Myocyte (in vitro differentiated cells): ENCODE data around the gene SCN9A. TPM values are rescaled to one million over a fixed set of nuclear protein-coding genes. Genes with fewer than 3 reads are reported as not detected.

Experiments used
- DNase-seq: peaks from one replicate; pipeline ENCODE4 v3.0.0-alpha.2; 2012; ENCODE audit warnings: low read depth
- total RNA-seq: library from RNA; depleted of rRNA; stranded (reverse); fragments of >200 nt; gene quantifications from 2 replicates; pipeline ENCODE4 v1.2.3, GENCODE V29; 2014

Gene SCN9A
- total RNA-seq, 1 donor from 2014 or later, result 2.9 TPM

DNA sequence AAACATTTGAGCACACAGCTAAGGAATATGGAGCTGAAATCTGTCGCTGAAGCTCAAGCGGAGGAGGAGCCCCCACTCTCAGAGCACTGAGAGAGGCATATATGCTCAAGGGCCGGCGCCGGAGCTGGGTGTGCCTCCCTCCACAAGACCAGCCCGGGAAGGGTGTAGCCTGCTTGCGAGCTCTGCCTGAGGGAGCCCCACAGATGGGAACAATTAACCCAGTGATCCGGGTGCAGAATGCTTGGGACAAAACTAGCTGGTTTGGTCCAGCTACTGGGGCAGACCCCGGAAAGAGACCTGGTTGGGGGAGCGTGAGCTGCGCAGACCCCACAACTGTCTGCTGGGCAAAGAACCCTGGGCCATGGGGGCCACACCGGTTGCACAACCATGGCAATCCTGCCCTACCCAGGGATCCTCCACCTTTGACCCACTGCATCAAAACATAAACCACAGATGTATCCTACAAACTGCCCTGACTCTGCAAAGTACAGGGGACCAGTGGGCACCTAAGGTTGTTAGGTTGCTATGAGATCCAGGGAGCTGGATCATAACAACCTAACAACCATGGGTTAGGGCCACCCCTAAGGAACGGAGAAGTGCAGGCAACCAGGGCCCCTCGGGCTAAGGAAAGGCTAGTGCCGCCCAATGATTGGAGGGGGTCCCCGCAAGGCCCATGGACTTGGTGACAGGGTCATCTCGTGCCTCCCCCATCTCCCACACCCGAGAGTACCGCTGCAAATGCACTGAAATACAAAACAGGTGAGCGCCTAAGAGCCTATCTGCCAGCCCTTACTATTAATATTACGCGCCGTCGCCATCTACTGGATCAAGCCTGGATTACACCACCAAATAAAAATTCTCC, 194.6 kb downstream of the SCN9A start:
- peak; percentile 73 for DNase-seq

DNA sequence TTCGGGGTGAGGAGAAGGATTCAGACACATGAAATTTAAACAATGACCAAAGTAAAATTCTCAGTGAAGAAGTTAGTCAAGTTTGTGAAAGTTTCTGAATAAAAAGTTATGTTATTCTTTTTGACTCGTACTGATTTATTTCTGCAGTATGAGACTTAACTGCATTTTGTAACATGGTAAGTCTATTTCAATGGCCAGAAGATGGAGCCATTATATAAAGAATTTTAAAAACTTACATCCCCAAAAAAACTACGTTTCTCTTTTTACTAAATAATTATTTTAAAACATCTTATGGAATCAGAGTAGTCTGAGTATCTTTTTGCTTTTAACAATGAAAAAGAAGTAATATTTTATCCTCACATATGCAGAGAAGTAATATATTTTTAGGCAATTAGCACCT, 196.5 kb downstream of the SCN9A start:
- DNase-seq, result no peak

DNA sequence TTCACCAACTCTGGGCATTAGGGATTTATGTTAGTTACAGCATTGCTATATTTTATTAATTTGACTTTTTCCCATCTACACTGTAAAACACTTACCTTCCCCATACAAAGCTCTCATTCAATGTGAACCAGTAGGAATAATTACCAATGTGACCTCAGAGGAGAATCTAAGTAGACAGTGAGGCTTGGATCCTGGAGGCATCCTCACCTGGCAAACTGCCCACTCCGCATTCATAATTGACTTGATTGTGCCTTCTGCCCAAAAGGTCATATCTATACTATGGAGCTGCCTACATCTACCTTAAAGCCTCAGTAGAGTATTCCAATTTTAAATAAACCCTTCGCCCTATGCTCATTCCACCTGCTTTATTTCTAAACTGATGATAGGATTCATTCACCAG, 202.5 kb downstream of the SCN9A start:
- no peak for DNase-seq

DNA sequence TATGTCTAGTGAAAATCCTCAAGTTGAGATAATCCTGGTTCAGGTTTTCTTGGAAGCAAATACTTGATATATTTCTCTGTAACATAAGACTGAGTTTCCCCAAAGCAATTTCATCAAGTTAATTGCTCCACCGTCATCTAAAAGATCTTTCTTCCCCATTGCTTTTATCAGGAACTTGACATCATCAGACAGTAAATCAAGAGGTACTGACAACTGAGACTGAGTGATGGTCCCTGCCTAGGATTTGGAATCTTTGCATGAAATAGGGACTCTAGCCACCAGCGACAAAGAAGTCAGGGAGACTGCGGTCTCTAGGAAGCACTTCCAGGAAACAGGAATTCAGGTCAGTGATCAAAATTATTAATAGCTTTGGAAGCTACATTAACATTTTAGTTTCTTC, 204.5 kb downstream of the SCN9A start:
- DNase-seq, result no peak

DNA sequence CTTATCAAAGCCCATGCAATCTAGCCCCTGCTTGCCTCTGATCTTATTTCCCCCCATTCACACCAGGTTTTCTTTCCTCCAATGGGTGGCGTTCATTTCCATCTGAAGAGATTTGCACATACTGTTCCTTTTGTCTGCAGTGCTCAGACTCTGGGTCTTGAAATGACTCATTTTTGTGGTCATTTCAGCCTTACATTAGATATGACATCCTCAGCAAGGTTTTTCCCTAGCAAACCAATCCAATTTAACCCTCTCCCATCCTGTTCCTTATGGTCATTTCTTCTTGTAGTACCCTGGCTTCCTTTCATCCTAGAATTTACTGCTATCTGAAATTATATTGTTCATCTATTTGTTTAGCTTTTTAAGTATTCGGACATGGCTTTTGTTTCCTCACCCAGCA, 205.4 kb downstream of the SCN9A start:
- DNase-seq, result no peak

DNA sequence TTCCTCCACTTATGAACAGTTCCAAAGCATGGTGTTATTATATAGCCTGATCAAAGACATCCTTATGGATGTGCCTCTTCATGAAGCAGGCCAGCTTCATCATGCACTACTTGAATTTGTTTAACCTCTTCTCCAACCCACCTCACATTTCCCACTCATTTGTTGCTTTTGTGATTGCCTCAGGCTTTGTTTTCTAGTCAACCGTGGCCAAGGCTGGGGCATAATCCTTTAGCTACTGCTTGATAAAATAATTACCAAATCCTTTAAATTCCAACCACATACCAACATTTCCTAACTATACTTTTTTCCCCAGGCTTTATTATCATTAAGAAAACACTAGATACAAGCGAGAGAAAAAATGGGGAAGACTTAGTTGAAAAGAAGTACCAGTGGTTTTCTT, 208.3 kb downstream of the SCN9A start:
- DNase-seq, result no peak

DNA sequence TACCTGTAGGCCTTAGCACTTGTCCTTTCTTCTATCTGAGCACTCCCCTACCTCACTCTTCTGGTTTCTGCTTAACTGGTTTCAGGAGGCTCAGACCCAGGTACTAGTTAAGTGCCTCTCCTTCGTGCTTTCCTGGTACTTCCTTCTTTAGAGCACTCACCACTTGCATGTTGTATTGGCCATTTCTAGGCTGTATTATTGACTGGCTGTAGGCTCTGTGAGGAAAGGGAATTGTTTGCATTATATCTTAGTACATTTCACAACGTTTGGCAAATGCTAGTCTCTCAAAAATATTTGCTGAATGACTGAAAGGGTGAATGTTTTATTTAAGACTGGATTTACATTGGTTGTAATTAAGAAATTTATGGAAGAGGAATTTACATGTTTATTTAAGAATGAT, 212.0 kb downstream of the SCN9A start:
- DNase-seq, result no peak

DNA sequence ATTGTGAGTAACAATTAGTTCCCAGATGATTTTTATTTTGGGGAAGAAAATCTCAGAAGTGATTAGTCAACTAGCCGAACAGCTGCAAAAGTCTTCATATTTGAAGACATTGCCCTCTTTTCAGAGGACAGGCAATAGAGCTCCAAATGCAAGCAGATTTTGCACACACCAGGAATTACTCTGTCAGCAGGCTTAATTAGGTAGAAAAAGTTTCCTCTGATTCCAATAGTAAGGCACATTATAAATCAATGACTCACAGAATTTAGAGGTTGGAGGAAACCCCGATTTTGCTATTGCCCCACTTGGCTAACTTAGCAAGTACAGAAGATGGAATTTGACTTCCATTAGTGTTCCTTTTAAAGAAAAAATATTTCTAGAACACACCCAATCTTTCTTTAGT, 217.2 kb downstream of the SCN9A start:
- DNase-seq, result peak; percentile 23

DNA sequence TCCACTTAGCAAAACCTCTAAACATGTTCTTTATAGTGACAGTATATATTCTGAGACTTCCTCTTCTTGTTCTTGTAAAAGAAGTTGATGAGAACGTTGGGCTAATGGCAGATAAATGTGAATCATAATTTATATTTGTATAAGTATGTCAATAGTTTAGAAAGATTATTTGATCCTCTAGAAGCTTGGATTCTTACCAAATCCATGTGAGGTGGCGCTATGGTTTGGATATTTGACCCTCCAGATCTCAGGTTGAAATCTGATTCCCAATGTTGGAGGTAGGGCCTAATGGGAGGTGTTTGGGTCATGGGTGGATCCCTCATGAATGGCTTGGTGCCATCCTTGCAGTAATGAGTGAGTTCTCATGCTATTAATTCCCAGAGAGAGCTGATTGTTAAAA, 218.2 kb downstream of the SCN9A start:
- DNase-seq, result no peak

DNA sequence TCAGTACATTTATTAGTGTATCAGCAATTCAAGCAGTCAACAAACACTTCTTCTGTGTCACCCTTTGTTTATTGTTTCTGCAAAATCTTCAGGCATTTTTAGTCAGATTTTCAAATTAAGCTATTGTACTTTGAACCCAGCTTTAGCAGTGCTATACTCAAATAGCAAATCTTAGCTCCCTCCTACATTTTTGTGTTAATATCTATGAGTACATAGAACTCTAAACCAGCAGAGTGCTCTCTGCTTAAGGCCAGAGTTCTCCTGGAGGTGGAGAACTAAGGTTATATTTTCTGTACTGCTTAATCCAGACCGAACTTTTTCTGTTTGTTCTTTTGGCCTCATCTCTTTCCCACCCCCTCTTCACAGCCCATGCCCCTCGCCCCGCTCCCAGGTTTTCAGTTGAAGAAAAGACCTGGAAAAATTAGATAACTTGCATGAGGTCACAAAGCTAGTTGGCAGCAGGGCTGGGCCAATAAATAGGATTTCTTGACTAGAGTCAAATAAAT, 218.7 kb downstream of the SCN9A start:
- DNase-seq, result no peak

DNA sequence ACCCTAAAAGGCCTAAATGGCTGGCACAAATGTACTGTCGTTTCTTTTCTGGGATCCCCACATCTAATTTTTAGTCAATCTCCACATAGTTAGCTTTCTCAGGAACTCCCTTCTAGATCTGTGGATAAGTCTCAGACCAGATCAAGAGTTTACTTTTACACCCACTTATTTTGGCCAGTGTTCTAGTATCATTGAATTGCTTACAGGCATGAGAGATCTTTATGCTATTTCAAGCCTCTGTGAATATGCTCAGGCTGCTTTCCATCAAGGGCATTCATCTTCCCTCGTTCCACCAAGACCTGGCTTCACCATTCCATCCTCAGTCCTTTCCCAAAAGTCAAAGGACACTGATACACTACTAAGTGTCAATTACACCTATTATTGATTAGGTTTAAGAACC, 220.2 kb downstream of the SCN9A start:
- DNase-seq, result no peak

DNA sequence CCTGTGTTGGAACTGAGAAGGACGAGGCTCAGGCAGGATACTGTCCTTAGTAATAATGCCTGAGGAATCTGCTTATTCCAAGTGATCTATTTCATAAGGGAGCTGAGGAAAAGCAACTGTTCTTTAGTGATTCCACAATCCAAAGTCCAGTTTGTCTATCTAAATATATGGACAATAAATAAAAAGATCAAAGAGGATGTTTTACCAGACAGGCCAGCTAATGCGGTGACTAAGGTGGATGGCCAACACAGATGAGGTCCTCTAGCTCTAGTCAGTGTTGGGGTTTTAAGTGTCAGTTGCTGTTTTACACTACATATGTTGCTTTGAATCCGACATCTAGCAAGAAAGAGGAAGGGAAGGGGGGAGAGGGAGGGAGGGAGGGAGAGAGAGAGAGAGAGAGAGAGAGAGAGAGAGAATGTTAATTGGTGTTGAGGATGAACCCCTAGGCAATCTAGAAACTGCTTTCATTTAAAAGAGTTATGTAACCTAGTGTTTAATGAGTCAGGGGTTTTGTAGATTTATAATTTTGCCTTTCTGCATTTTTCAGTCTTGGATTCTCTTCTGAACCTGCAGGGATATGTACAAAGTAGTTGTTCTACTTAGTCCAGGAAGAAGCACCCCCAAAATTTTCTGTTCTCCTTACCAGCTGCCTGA, 220.9 kb downstream of the SCN9A start:
- DNase-seq, result no peak

DNA sequence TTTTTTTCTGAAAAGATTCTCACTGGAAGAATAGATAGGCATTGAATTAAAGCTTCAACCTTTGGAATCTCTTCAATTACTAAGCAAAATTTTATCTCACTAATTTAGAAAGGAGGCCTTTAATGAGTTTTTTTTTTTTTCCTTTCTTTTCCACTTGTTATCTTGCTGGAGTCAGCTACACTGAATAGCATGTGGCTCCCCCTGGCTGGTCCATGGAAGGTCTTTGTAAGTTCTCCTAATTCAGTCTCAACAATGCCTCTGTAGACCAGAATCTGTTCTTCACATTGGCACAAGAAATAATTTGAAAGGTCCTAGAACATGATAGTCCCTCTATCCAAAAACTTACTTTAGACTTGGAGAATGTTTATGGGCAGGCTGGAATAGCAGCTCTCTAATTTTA, 223.7 kb downstream of the SCN9A start:
- no peak for DNase-seq

DNA sequence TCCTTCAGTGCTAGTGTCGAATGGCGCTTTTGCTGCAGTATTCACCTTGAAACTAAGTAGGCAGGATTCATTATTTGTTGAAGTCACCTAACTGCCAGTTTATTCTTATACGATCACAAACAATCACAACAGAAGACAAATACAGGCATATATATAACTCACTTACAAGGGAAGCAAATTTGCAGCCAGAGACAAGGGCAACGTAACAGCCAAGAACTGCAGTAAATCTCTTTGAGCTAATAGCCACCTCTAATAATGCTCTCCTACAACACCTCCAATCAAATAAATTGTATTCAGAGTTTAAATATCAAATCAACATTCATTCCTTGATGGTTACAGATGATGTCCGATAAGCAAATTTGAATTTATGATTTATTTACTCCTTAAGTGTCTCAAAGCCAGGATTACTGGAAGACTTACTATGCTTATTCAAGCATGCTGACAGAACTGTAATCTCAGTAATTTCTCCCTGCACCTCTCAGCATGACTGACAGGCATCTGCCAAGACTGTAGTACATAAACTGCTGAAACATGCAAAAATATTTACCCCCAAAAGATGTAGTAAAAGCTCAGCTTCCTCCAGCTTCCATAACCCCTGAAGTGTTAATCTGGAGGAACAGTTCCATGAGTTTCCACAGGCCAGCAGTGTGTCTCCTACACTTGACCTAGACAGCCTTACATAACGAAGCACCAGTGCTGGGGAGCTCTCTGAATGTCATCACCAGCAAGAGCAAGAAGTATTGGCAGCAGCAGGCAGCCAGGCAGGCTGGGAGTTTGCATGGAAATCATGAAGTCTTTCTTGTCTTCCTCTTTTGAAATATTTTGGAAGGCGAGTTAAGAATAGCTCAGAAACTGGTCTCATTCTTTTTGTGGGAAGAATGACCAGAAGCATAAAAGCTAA, 227.0 kb downstream of the SCN9A start:
- DNase-seq, result no peak

DNA sequence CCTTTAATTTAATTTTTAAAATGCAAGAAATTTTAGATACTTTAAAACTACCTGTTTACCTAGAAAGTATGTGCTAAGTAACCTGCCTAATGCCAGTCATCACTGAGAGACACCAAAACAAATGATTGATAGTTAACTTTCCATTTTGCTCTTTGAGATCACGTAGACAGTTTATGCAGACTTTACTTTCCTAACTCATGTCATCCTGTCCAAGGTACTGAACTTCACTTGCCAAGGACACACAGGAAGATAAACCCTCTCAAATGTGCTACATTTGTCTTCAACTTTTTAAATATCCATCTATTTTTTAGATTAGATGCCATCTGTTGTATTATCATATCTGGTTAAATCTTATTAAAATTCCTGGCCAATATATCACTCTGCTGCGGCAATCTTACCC, 227.9 kb downstream of the SCN9A start:
- peak; percentile 22 for DNase-seq

Other genes starting within 250 kb of the SCN9A start
- gene SCN1A, start 247.9 kb downstream of the SCN9A start, total RNA-seq, result not detected in 2 replicates
- 0.16 and 0.21 TPM in 2 replicates for gene SCN7A, start 118.3 kb upstream of the SCN9A start, total RNA-seq